Kidney capillary endothelial cell (primary cell): Measurements from ENCODE around the gene SH3RF1.

ENCODE experiments used
- DNase-seq: peaks from one replicate; pipeline ENCODE4 v3.0.0-alpha.2; 2018; ENCODE audit warnings: low spot score

Gene SH3RF1

DNA sequence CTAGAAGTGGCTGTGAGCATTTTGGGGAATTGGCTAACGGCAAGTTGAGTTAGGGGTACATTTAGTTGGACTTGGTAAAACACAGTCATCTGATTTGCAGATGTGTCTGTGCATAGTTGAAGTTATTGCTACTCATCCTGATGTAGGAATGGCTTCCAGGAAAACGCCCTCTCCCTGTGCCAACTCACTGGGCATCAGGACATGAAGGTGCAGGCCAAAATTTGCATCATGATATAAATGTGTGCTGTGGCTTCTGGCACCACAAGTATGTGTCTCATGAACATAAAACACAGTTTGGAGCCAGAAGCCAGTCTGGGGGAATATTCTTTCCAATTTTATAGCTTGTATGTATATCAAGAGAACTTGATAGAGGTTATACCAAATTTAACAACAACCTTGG lies 206.5 kb downstream of the SH3RF1 start:
- DNase-seq: no peak

DNA sequence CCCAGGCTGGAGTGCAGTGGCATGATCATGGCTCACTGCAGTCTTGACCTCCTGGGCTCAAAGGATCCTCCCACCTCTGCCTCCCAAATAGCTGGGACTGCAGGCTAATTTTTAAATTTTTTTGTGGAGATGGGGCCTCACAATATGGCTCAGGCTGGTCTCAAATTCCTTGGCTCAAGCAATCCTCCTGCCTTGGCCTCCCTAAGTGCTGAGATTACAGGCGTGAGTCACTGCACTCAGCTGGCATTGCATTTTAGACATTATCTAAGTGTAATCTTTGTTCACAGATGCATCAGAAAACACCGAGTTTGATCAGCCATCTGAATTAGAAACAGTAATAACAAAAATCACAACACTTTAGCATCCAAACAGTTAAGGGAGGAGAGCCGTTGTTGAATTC lies 207.3 kb downstream of the SH3RF1 start:
- DNase-seq: no peak

DNA sequence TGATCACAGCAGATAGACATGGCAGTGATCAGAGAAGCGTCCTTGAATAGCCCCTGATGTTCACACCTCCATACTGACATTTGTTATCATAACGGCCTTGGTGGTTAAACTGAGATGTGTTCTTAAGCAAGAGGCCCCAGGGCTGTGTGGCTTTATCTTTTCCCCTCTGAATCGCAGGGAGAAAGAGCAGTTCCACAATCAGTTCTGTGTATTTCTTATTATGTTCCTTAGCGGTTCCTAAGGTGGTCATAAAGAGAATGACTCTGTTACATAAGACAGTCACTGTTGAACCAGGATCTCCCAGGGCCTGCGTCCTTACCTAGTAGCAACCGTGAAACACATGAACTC lies 207.9 kb downstream of the SH3RF1 start:
- no peak for DNase-seq

DNA sequence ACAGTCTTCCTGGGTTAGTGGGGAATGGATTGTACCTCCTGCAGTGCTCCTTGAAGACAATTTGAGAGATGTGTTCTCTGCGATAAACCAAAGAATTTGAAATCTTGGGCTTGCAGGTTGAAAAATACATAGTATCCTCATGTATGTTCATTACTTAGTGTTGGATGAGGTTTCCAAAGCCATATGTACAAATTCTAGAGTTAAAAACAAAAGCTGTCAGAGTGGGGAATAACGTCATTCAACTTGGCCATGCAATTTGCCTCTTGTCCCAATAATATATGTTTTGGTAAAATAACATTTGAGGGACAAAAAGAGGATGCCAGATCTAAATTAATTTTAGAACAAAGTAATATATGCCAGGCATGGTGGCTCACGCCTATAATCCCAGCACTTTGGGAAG lies 209.4 kb downstream of the SH3RF1 start:
- DNase-seq: no peak

DNA sequence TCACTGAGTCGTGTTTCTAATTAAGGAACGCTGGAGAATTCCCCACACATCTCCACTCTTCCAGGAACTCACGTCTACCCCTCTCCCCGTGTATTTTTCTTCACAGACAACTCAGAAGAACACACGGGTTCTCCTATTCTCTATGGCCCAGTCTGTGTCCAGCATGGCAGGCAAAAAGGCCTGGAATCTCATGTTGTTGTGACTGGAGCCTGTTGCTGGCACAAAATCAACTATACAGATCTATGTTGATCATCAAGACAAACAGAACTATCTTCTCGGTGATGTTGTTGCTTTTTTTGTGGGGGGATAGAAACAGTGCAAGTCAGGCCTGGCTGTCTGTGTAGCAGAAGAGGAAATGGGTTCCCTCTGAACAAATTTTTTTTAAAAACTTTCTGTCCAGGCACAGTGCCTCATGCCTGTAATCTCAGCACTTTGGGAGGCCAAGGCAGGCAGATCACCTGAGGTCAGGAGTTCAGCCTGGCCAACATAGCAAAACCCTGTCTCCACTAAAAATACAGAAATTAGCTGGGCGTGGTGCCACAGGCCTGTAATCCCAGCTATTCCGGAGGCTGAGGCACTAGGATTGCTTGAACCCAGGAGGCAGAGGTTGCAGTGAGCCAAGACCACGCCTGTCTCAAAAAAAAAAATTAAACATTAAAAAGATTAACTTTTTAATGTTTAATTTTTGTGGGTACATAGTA lies 210.2 kb downstream of the SH3RF1 start:
- no peak for DNase-seq

DNA sequence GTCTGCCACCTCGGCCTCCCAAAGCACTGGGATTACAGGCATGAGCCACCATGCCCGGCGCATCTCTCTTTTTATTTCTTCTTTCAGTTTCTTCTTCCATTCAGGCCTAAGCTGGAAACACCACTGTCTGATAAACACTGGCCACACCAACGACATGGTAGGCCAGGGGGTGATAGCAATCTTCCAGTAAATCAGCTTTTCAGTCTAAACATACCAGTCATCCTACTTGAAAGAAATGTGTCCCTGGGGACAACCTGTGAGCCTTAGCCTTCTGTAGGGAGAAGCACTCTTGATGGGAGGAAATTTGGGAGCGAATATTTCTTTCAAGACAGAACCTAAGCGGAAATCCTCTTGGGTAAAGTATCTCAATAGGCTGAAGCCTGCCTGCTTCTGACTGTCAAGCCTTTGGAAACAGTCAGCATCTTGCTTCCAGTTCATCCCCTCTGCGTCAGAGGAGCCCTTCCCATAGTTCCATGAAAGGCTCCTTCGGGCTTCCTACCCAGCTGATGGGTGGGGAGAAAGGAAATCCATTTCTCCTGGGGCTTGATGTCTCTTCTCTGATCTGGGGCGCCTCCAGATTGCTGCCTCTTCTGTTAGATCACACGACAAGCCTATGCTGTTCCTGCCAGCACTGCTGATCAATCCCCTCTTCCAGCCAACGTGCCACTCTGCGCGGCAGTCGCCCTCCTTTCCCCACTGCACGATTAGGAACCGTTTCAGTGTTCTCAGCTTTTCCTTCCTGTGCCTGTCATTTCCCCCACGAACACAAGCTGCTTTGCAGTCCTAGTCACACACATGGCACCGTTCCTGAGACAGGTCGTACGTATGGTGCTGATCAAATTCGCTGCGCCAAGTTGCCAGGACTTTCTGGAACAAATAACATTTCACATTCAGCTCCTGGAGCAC lies 211.2 kb downstream of the SH3RF1 start:
- DNase-seq: peak; percentile 59

DNA sequence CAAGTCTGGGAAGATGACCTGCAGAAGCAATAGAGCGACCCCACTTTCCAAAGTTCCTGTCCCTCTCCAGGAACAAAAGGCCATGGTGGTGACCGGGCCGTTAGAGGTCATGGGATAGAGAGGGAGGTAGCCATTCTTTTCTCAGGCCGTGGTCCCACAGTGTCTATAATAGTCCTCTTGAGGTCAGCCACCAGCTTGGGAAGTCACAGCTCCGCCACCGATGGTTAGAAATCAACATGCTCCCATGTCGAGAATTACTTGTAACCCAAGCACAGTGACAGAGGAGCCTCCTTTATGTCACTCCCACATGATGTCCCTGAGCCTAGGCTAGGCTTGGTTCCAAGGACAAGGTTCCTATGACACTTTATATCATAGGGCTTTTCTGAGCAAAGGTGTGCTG lies 212.4 kb downstream of the SH3RF1 start:
- no peak for DNase-seq

DNA sequence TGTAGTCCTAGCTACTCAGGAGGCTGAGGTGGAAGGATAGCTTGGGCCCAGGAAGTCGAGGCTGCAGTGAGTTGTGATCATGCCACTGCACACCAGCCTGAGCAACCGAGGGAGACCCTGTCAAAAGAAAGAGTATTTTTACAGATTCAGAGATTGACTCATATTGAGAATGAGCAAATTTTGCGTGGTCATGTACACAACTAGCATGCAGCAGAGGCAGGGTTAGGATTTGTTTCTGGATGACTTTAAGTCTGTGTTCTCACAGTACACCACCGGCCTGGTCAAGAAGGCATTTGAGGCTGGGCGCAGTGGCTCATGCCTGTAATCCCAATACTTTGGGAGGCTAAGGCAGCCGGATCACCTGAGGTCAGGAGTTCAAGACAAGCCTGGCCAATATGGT lies 215.9 kb downstream of the SH3RF1 start:
- DNase-seq: no peak

DNA sequence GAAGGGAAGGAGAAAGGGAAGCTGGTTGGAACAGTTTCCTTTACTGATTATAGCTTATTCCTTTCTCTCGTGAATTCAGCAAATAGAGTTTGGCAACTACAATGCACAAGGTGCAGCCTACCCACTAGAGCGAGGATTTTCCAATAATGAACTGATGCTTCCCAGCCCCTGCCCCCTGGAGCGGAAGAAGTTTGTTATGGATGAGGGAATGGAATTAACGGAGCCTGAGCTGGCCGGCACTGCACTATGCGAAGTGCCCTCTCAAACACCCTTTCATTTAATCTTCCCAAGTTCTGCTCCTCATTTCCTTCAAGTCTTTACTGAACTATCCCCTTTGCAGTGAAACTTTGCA lies 218.2 kb downstream of the SH3RF1 start:
- no peak for DNase-seq

DNA sequence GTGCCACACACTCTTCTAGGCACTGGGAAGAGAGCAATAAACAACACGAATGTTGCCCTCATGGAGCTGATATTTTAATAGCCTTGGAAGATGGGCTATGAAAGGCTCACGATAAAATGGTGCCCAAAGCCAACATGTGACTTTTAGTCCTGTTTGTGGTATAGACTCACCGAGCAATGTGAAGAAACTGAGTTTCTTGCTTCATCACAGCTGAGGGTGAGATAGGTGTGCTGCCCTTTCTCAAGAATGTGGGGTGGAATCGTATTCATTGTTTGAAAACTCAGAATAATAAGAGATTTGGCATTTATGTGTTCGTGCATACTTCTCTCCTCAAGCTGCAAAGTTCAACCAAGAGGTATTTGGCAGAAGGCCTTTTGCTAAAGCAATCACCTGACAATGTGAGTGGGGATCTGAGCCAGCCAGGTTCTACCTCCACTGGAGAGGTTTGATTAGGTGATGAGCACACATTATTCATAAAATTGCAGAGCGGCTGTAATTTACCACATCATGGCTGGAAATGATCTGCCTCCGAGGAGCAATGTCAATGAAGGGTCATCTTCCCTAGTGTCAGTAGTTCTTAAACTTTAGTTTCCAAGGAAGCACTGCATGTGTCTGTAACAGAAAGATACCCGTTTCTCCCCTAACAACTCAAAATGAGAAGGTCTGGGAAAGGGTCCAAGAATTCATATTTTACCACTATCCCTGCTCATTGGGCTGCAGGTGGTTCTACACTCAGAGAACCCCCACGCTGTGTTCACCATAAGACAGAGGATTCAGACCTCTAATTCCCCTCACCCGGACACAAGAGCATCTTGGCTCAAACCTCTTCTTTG lies 218.8 kb downstream of the SH3RF1 start:
- DNase-seq: no peak

DNA sequence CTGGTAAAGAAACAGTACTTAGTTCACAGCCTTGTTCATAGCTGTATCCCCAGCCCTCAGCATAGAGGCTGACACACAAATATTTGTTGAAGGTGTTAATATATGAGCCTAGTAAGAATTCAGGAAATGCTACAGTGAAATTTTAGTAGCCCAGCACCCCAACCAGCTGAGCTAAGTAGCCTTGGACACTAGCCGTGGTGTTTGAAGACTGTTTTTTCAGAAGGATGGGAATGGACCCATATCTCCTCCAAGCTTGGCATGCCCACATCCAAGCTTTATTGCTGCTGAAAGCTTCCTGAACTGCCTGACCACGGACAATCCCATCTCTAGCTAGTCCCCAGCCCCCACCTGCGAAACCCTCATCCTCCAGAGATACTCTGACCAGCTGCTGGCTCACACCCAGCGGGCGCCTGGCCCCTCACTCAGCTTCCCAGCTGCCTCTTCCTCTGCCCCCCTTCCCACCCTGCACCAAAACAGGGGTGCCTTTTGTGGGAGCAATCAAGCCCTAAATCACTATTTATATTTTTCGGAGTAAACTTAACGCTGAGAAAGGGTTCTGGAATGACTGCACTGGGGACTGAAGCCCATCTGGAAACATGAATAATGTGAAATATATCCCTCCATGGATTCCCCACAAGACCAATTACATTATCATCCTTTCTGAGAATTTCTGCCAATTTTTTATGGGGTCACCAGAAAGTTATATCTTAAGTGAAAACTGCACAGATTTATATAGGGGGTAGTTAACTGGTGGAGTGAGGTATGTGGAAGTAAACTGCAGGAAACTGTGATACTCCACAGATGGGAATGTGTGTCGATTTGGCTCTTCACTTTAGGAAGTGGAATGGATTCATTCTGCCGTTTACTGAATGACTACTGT lies 219.6 kb downstream of the SH3RF1 start:
- no peak for DNase-seq

DNA sequence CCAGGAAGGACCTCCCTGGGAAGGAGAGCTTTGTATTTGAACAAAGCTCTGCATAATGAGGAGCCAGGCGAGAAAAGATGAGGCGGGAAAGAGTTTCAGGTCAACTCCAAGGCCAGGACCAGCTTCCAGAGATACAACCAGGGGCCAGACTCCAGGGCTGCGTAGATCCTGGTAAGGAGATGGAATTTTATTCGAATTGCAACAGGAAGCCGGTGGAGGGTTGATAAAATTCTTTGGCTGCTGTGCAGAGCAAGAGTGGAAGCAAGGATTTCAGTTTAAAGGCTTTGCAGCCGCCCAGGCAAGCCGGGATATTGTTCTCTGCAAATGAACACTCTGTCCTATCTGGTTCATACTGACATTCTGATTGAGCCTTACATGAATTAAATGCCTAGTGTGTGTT lies 220.5 kb downstream of the SH3RF1 start:
- no peak for DNase-seq

DNA sequence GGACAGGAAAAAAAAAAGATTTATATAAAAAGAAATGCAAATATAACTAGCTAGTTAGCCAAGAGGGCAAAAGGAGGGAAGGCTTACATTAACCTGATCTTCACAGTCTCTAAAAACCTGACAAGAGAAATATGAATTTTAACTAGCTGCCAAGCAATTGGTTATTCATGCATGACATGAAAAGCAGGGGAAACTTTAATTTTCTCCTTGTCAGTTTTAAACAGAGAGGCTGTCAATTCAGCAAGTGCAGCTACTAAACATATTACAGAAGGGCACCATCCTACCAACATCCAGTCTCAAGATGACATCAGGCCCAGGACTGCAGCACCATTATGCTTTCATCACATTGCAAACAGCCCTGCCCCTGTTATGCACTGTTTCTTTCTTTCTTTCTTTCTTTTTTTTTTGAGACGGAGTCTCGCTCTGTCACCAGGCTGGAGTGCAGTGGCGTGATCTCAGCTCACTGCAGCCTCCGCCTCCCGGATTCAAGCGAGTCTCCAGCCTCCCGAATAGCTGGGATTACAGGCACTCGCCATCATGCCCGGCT lies 221.8 kb downstream of the SH3RF1 start:
- DNase-seq: no peak

DNA sequence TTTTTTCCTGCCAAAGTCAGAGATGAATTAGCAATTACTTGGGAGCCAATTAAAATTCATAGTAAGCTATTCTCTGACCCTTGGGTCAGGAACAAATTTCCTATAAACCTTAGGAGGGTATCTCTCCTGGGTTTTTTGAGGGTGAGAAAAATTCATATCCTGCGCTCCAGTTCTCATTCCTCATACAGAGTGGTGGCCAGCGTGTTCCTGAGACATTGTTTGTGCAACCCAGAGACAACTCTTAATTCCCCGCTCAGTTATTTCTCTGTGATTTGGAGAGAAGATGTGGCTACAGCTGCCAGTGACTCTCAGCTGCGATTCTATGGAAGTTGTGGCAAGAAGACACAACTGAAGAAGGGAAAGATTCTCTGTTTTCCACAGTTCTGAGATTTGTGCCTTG lies 222.8 kb downstream of the SH3RF1 start:
- DNase-seq: no peak

DNA sequence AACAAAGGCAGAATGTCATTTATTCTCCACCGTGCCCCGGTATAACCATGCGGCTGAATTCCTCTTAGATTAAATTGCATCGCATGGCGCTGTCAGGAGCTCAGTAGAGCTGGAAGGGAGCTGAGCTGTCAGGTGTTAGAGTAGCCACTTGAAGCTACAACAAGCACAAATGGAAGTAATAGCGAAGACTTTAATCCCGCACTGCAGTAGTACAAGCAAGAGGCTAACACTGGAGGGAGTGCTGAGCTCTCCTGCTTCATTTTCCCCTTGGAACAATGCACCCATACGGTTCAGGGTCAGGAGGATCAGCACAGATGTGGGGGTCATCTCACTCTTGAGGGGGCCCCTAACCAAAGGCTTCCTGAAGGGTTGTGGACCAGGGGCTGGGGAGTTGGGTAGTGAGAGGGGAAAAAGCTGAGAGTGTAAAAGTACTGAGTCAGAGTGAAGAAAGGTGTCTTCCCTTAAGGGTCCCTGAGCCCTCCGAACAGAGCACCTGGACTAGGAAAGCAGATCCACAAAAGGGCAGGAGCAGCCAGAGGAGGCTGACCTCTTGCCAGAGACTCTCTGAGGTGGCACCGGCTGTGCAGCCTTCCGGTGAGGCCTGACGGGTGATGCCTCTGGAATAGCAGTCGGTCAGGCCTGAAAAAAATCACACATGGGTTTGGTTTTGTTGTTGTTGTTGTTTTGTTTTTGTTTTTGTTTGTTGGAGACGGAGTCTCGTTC lies 224.7 kb downstream of the SH3RF1 start:
- DNase-seq: no peak

DNA sequence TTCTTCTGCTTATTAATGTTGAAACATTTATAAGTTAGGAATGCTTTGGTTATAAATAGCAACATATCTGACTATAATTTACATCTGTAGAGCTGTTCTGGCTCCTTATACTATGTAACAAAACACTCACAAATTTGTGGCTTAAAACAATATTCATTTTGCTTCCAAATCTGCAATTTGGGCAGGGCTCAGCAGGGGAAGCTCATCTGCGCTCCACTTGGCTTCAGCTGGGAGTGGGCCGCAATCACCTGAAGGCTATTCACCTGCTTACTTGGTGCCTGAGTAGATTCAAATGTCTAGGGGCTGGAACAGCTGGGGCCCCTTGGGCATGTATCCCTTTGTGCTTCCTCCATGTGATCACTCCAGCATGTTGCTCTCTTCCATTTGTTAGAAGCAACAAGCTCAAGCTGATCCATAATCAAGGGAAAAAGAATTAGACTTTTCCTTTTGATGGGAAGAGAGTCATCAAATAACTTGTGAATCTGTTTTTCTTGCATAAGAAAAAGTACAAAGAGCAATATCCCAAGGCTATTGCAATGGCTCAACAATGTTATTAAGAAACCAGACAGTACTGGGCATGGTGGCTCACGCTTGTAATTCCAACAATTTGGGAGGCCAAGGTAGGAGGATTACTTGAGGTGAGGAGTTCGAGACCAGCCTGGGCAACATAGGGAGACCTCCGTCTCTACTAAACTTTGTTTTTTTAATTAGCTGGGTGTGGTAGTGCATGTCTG lies 225.9 kb downstream of the SH3RF1 start:
- DNase-seq: no peak
